CD1c-positive myeloid dendritic cell (primary cell): ENCODE results near the gene MTSS2.

ENCODE experiments used
- DNase-seq: peaks from one replicate; pipeline ENCODE4 v3.0.0-alpha.2; 2016; ENCODE audit errors: extremely low spot score

Gene MTSS2

GRCh38 chr16:70685938-70686375 lies at the start of gene MTSS2:
TSS of gene MTSS2 (minus strand) at chr16:70686053. CDS start at chr16:70685791, 262 bp downstream.
- DNase-seq, result peak; percentile 7

- no peak for DNase-seq
These were observed 49.5 kb upstream of the MTSS2 start for GRCh38 chr16:70735141-70735979.

GRCh38 chr16:70734522-70735095 lies 48.8 kb upstream of the MTSS2 start:
- no peak for DNase-seq

GRCh38 chr16:70730944-70731343 lies 45.1 kb upstream of the MTSS2 start:
- DNase-seq, result no peak

GRCh38 chr16:70730031-70730430 lies 44.2 kb upstream of the MTSS2 start:
- DNase-seq, result no peak

- no peak for DNase-seq
These were observed 43.4 kb upstream of the MTSS2 start for GRCh38 chr16:70729292-70729691.

DNA sequence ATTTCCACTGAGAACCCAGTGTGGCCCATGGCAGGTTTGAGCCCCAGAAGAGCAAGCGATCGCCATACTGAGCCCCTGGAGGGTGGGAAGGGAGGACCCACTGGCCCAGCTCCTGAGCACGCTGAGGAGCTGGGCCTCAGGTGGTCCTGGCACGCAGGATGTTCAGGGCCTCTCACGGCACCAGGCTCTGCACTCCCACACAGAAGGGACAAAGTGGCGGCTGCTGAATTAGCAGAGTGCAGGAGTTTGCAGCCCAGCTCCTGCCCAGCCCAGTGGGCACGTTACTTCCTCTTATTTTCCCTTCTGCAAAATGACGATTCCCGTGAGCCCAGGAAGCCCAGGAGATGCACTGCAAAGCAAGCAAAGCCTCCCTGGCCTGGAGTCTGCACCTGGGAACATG lies 42.3 kb upstream of the MTSS2 start:
- DNase-seq, result peak; percentile 11

DNA sequence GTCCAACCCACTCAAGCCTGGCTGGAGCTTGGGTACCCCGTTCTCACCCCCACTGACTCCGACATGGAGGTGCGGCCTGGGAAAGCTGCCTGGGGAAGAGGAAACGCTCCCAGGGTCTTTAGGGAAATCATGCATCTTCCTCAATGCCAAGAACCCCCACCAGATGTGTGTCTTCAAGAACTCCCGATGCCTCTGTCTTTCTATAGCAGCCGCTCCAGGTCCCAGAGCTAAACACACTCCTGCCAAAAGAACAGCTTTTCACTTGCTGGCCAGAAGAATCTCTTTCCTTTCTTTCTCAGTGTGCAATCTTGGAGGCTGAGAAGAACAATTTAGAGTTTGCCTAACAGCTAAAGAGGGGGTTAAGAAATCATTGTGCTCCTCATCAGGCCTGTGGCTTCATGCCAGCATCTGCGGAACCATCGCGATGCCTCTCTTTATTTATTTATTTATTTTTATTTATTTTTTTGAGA lies 41.1 kb upstream of the MTSS2 start:
- no peak for DNase-seq

GRCh38 chr16:70725912-70726828 lies 40.3 kb upstream of the MTSS2 start:
- no peak for DNase-seq

DNA sequence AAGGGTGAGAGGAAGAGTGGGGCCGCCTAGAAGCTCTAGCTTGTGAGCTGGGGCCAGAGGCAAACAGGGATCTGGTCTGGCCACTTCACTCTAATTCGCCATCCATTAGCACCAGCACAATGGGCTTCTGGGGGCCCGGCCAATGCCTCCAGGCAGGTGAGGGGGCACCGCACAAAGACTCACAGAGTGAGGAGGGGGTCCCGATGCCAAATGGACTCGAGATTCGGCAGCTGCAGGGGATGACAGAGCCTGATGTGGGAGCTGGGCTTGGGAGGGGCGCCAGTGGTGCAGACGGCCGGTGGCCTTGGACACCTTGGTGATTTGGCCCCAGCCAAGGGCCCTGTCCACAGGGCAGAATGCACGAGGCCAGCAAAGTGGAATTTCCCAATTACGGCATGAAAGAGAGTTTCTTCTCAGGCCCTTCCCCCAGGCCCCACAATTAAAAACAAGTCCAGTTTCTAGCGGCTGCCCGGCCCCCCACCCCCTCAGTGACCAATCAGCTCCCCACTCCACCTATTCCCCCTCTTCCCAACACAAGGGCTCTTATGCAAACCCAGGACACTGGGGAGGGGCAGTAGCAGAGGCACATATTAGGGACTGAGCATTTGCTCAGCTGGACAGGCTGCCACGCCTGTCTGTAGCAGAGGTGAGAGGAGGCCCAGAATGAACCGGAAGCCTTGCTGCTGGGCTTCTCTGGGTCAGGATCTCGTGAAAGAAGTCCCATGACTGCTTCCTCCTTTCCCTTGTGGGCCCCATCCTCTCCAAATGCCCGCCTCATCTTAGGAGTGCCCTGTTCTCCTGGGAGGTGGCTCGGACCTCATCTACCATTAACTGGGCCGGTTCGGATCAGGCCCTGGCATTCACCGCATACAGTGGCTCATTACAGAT lies 39.4 kb upstream of the MTSS2 start:
- no peak for DNase-seq

GRCh38 chr16:70724146-70725023 lies 38.5 kb upstream of the MTSS2 start:
- DNase-seq, result no peak

DNA sequence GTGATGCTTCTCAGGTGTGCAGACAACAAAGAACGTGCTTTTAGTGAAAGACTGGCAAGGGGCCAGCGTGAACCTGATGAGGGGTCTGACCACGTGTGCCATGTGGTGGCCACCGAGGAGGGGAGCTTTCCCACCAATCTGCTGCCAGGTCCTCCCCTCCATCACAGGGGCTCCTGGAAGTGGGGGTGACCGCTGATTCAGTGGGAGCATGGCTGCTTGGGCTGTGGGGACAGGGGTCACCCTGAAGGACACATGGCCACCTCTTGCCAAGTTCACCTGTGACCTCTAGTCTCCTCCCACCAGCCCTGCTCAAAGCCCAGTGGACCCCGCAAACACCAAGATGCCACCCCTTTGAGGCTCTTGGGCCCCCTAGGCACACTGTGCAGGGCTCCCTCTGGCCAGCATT lies 37.9 kb upstream of the MTSS2 start:
- no peak for DNase-seq

DNA sequence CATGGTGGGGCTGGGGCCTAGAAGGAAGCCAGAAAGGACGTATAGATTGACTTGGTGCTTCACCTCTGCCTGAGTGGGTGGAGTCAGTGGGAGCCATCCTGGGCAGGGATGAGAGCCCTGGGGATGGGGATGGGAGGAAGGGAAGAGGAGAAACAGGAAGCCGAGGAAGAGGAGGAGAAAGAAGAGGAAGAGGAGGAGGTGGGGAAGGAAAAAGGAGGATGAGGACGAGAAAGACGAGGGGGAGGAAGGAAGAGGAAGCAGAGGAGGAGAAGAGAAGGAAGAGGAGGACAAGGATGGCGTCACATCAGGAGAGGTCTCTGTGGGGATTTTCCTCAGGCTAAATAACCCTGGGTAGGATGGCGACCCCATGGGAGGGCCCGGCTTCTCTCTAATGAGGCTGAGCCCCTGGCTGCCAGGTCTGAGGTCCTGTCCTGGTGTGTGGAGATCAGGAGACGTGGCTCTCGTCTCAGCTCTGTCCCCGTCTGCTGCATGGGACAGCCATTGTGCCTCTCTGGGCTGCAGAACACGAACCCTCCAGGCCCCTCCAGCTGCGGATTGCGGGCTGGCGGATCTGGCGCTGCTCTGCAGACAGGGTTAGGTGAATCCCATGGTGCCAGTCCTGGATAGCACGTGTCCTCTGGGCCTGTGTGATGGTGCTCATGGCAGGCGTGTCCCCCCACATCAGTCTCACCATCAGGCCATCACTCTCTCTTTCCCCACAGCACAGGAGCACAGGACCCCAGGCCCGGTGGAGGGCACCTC lies 35.5 kb upstream of the MTSS2 start:
- no peak for DNase-seq

DNA sequence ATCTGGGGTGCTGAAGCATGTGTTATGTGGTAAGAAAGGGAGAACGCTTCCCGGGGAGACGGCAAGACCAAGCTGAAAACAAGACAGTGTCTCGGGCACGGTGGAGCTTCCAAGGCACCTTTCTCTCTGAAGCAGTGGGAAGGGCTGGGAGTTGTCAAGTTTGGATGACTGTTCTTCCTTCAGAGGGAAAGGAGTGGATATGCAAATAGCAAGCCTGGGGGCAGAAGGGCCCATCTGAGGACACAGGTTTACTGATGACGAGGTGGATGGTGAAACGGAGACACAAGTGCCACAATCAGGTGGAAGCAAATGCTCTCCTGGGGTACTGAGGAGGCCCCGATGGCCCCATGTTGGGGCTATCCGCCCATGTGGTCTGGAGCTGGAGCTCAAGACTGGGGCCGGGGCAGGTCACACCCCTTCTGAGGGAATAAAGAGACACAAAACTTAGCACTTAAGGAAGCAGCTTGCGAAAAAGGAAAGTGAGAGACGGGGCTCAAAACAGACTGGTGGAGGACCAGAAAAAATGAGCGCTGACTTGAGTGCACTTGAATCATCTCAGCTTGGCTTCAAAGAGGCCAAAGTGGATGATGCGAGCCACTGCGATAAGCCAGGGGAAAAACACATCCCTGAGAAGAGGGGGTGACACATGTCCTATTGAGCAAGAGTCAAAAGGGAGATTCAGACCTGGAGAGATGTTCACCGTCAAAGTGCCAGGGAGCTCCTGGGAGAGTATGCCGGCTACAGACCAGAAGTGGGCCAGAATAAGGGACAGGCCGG lies 34.8 kb upstream of the MTSS2 start:
- no peak for DNase-seq

DNA sequence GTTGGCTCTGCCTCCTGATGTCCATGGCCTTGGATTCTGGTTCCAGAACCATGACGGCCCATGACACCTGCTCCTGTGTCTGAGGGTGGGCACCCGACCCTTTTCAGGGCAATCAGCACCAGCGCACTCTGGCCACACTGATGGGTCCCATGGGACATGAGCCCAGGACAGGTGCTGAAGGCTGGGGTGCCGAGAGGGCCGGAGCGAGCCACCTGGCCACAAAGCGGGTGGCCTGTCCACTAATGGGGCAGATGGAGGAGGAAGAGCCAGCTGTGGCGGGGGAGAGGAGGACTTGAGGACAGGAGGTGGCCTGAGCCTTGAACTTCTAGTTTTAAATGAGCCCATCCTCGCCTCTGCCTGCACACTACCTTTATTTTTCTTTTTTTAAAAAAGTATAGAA lies 31.2 kb upstream of the MTSS2 start:
- no peak for DNase-seq

DNA sequence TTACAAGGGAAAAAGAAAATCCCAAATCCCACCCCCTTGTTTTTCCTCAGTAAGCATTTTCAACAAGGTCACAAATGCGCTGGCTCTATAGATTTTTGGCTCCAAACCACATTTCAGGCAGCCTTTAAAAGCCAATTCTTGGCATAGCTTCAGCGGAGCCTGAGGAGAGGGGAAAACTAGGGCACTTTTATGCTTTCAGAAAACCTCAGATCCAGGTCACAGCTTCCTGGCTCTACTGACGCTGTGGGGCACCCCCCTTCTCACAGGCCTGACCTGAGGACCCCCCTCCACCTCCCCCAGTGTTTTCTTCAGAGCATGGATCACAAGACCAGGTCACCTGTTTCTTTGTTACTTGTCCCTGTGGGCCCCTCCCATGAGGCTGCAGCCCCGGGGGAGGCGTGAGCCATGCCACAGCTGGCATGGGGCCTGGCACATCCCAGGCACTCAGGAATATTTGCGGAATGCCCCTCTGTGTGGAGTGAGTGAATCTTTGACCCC lies 30.1 kb upstream of the MTSS2 start:
- DNase-seq, result no peak

DNA sequence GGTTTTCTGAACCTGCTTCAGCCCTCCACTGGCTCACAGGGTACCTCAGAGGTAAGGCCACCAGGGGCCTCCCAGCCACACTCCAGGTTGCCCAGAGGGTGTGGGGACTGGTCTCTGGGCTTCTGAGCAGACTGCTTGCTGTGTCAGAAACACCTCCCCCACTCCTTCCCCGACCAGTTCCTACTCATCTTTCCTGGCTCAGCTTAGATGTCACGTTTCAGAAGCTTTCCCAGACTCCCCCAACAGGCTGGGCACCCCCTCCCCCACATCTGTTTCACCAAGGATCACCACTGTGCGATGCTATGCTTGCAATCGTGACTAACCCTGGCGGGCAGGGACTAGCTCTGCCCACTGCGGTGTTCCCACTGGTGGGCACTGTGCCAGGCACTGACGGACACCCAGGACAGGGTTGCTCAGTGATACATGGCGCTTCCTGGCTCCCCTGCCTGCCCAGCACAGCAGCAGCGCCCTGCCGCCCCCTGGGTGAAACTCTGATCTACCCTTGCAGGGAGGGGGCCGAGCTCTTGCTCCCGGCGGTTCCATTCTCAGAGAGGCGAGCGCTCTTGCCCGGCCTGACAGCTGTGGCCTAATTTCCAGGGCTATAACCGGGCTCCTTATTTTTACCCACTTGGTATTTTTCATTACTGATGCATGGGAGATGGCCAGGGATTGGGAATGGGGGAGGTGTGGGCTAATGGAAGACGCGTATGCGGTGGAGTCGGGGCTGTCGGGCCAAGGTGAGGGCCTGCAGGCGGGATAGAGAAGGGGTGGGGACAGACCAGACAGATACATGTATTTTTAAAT lies 29.4 kb upstream of the MTSS2 start:
- no peak for DNase-seq
